Subcutaneous abdominal adipose tissue (tissue), 5 donors: ENCODE data around the gene TMEM132A.
A peak's percentile ranks its signal among the peaks of the same experiment; 100 is the strongest.

ENCODE experiments used
- H3K27ac ChIP-seq: one replicate; pipeline ENCODE4 v1.7.0; 2013; ENCODE audit warnings: low read depth, mild to moderate bottlenecking, inconsistent platforms, low read length, moderate library complexity
- H3K27me3 ChIP-seq, 5 donors: one replicate each; pipeline ENCODE4 v1.7.0; 2013; ENCODE audit warnings: low read length in 5 of 5, inconsistent platforms in 1 of 5; ENCODE audit not compliant: control insufficient read depth in 5 of 5, insufficient read depth in 4 of 5
- H3K36me3 ChIP-seq, 5 donors: one replicate each; pipeline ENCODE4 v1.7.0; 2013; ENCODE audit warnings: low read length in 5 of 5; ENCODE audit not compliant: control insufficient read depth in 5 of 5, insufficient read depth in 5 of 5
- H3K4me1 ChIP-seq, 5 donors: one replicate each; pipeline ENCODE4 v1.7.0; 2013; ENCODE audit warnings: low read length in 5 of 5, mild to moderate bottlenecking in 3 of 5, moderate library complexity in 1 of 5; ENCODE audit not compliant: control insufficient read depth in 5 of 5, insufficient read depth in 5 of 5
- H3K4me3 ChIP-seq, 5 donors: one replicate each; pipeline ENCODE4 v1.7.0; 2013; ENCODE audit warnings: low read length in 5 of 5, low read depth in 1 of 5
- H3K9ac ChIP-seq, 5 donors: one replicate each; pipeline ENCODE4 v1.7.0; 2013; ENCODE audit warnings: low read length in 5 of 5, mild to moderate bottlenecking in 4 of 5, moderate library complexity in 3 of 5
- H3K9me3 ChIP-seq, 5 donors: one replicate each; pipeline ENCODE4 v1.7.0; 2013; ENCODE audit warnings: low read length in 5 of 5; ENCODE audit not compliant: control insufficient read depth in 5 of 5
- donor health status: healthy.
- donor health status: healthy.
- donor health status: healthy.
- donor health status: healthy.
- donor health status: healthy.

Gene TMEM132A

GRCh38 chr11:60889869-60890311, 34.4 kb upstream of the TMEM132A start:
- H3K4me3 ChIP-seq: no peak overlapping the region
- no peak overlapping the region for H3K27ac ChIP-seq
- peaks cover 9 to 42% (median 30%) of the 10 kb centered on the region in 5 donors for H3K36me3 ChIP-seq
- H3K27me3 ChIP-seq: no peaks in the 10 kb centered on the region
- peaks cover 0 to 11% (median 0%) of the 10 kb centered on the region in 5 donors for H3K4me1 ChIP-seq
- H3K9me3 ChIP-seq: no peaks in the 10 kb centered on the region
- H3K9ac ChIP-seq: no peak overlapping the region

GRCh38 chr11:60890696-60891095, 33.6 kb upstream of the TMEM132A start:
- Histone ChIP-seq H3K4me1 (peaks cover 0 to 14% (median 6%) of the 10 kb centered on the region in 5 donors), H3K36me3 (peaks cover 13 to 49% (median 36%) of the 10 kb centered on the region in 5 donors), H3K9ac (no peak overlapping the region), H3K27me3 (no peaks in the 10 kb centered on the region), H3K4me3 (no peak overlapping the region), H3K27ac (no peak overlapping the region), H3K9me3 (no peaks in the 10 kb centered on the region)

- H3K27ac ChIP-seq: no peak overlapping the region
- no peaks in the 10 kb centered on the region for H3K27me3 ChIP-seq
- H3K36me3 ChIP-seq: peaks cover 13 to 55% (median 41%) of the 10 kb centered on the region in 5 donors
Measured at GRCh38 chr11:60891103-60891741, 33.0 kb upstream of the TMEM132A start.

GRCh38 chr11:60895687-60896086, 28.6 kb upstream of the TMEM132A start:
- Histone ChIP-seq H3K36me3 (peaks cover 31 to 83% (median 72%) of the 10 kb centered on the region in 5 donors), H3K4me1 (peaks cover 0 to 9% (median 7%) of the 10 kb centered on the region in 5 donors), H3K9me3 (no peaks in the 10 kb centered on the region), H3K27me3 (no peaks in the 10 kb centered on the region), H3K27ac (no peak overlapping the region), H3K9ac (peak overlapping the region in 2 of 5 donors; percentile 33 to 34), H3K4me3 (no peak overlapping the region)

More at GRCh38 chr11:60891103-60891741, 33.0 kb upstream of the TMEM132A start:
- Histone ChIP-seq H3K9ac (no peak overlapping the region), H3K4me1 (peaks cover 0 to 16% (median 9%) of the 10 kb centered on the region in 5 donors), H3K9me3 (no peaks in the 10 kb centered on the region), H3K4me3 (no peak overlapping the region)

GRCh38 chr11:60897496-60897895, 26.8 kb upstream of the TMEM132A start:
- no peaks in the 10 kb centered on the region for H3K9me3 ChIP-seq
- no peak overlapping the region for H3K4me3 ChIP-seq
- H3K27me3 ChIP-seq: no peaks in the 10 kb centered on the region
- no peak overlapping the region for H3K27ac ChIP-seq
- H3K36me3 ChIP-seq: peaks cover 39 to 93% (median 81%) of the 10 kb centered on the region in 5 donors
- H3K4me1 ChIP-seq: peaks cover 0 to 9% (median 6%) of the 10 kb centered on the region in 5 donors
- H3K9ac ChIP-seq: no peak overlapping the region

GRCh38 chr11:60899046-60899936, 25.0 kb upstream of the TMEM132A start:
- peaks cover 36 to 91% (median 84%) of the 10 kb centered on the region in 5 donors for H3K36me3 ChIP-seq
- H3K9me3 ChIP-seq: no peaks in the 10 kb centered on the region
- H3K27ac ChIP-seq: no peak overlapping the region
- H3K4me1 ChIP-seq: peaks cover 0 to 9% (median 6%) of the 10 kb centered on the region in 5 donors
- H3K27me3 ChIP-seq: no peaks in the 10 kb centered on the region
- no peak overlapping the region for H3K4me3 ChIP-seq
- H3K9ac ChIP-seq: no peak overlapping the region

- peaks cover 29 to 84% (median 77%) of the 10 kb centered on the region in 5 donors for H3K36me3 ChIP-seq
- no peaks in the 10 kb centered on the region for H3K9me3 ChIP-seq
- H3K27me3 ChIP-seq: no peaks in the 10 kb centered on the region
- peaks cover 4 to 15% (median 12%) of the 10 kb centered on the region in 5 donors for H3K4me1 ChIP-seq
- no peak overlapping the region for H3K9ac ChIP-seq
- no peak overlapping the region for H3K4me3 ChIP-seq
- no peak overlapping the region for H3K27ac ChIP-seq
Measured at GRCh38 chr11:60899977-60900376, 24.3 kb upstream of the TMEM132A start.

GRCh38 chr11:60900673-60901404, 23.4 kb upstream of the TMEM132A start:
- no peak overlapping the region for H3K9ac ChIP-seq
- no peaks in the 10 kb centered on the region for H3K27me3 ChIP-seq
- peaks cover 12 to 17% (median 16%) of the 10 kb centered on the region in 5 donors for H3K4me1 ChIP-seq
- H3K4me3 ChIP-seq: no peak overlapping the region
- peaks cover 26 to 76% (median 70%) of the 10 kb centered on the region in 5 donors for H3K36me3 ChIP-seq
- no peaks in the 10 kb centered on the region for H3K9me3 ChIP-seq
- H3K27ac ChIP-seq: no peak overlapping the region

- peaks cover 0 to 4% (median 0%) of the 10 kb centered on the region in 5 donors for H3K27me3 ChIP-seq
- peaks cover 15 to 58% (median 54%) of the 10 kb centered on the region in 5 donors for H3K36me3 ChIP-seq
- H3K4me1 ChIP-seq: peaks cover 16 to 27% (median 24%) of the 10 kb centered on the region in 5 donors
- no peak overlapping the region for H3K9ac ChIP-seq
- H3K4me3 ChIP-seq: no peak overlapping the region
- no peaks in the 10 kb centered on the region for H3K9me3 ChIP-seq
- H3K27ac ChIP-seq: no peak overlapping the region
Measured at GRCh38 chr11:60902625-60903024, 21.6 kb upstream of the TMEM132A start.
